ENCODE data around the gene GPATCH8.
"Not testable (repeated sequence)": the region's sequence is repeated elsewhere in the genome, so short reads cannot be mapped to it uniquely, and the experiment has no call there.

- TF ChIP-seq CTCF (conservative IDR thresholded peaks at IDR 0.05 in 1 of 2, IDR thresholded peaks at IDR 0.05 in 1 of 2; ENCODE audit: low read depth in 1 of 2, low read length in 2 of 2); EZH2 (IDR thresholded peaks at IDR 0.05; ENCODE audit: low read length, missing control alignments): not testable (repeated sequence)
Measured at GRCh38 chr17:44511241-44512134, 8.3 kb upstream of the GPATCH8 start.

Measured in fibroblast of lung (primary cell).